GM23338 (cell line): Measurements from ENCODE around the gene AR. TPM values are rescaled to one million over a fixed set of nuclear protein-coding genes. Genes with fewer than 3 reads are reported as not detected.

Experiments
- ATAC-seq: fragments of 200-7000 bp; cut with Tn5 transposase; 3 replicates; pipeline ENCODE4 v1.9.1; 2020
- DNase-seq: peaks from one replicate; pipeline ENCODE4 v3.0.0-alpha.2; 2015; ENCODE audit warnings: low spot score
- H2AFZ ChIP-seq: fragments of 200-600 bp; sonication (generic); 2 replicates; pipeline ENCODE4 v1.8.0; 2016; ENCODE audit warnings: antibody characterized with exemption, mild to moderate bottlenecking, moderate library complexity
- H3F3A ChIP-seq: fragments of 200-600 bp; sonication (generic); replicated peaks from 2 replicates; pipeline ENCODE4 v1.8.0; 2017; ENCODE audit warnings: antibody characterized with exemption, mixed run types, low read depth
- H3K27ac ChIP-seq: fragments of 200-600 bp; sonication (generic); 2 replicates; pipeline ENCODE4 v1.6.1; 2016; ENCODE audit warnings: low read depth
- H3K27me3 ChIP-seq: fragments of 200-600 bp; sonication (generic); 2 replicates; pipeline ENCODE4 v1.8.0; 2016; ENCODE audit warnings: mild to moderate bottlenecking, mixed run types, moderate library complexity; ENCODE audit not compliant: insufficient read depth
- H3K36me3 ChIP-seq: fragments of 200-600 bp; sonication (generic); 2 replicates; pipeline ENCODE4 v1.8.0; 2016; ENCODE audit warnings: mild to moderate bottlenecking; ENCODE audit not compliant: insufficient read depth
- H3K4me1 ChIP-seq: fragments of 200-600 bp; sonication (generic); 2 replicates; pipeline ENCODE4 v1.8.0; 2016; ENCODE audit warnings: mild to moderate bottlenecking, moderate library complexity; ENCODE audit not compliant: insufficient read depth
- H3K4me2 ChIP-seq: fragments of 200-600 bp; sonication (generic); 2 replicates; pipeline ENCODE4 v1.7.1; 2017; ENCODE audit warnings: mixed run types
- H3K4me3 ChIP-seq: fragments of 200-600 bp; sonication (generic); 2 replicates; pipeline ENCODE4 v1.6.1; 2016; ENCODE audit warnings: mixed run types
- H3K79me2 ChIP-seq: fragments of 200-600 bp; sonication (generic); replicated peaks from 2 replicates; pipeline ENCODE4 v1.8.0; 2017; ENCODE audit warnings: mild to moderate bottlenecking; ENCODE audit not compliant: insufficient read depth
- H3K9me2 ChIP-seq: fragments of 200-600 bp; sonication (generic); 2 replicates; pipeline ENCODE4 v1.8.0; 2017; ENCODE audit not compliant: insufficient read depth
- H4K20me1 ChIP-seq: fragments of 200-600 bp; sonication (generic); replicated peaks from 2 replicates; pipeline ENCODE4 v1.8.0; 2017; ENCODE audit warnings: mild to moderate bottlenecking; ENCODE audit not compliant: insufficient read depth
- H3K27ac Mint-ChIP-seq: 2 replicates; pipeline ENCODE4 v1.8.0; 2020; ENCODE audit warnings: inconsistent platforms, mild to moderate bottlenecking, moderate library complexity, mixed read lengths
- H3K27me3 Mint-ChIP-seq: 3 replicates; pipeline ENCODE4 v1.8.0; 2022; ENCODE audit warnings: low read depth, mild to moderate bottlenecking, moderate library complexity, mixed read lengths, inconsistent platforms; ENCODE audit not compliant: insufficient read depth, poor library complexity
- H3K36me3 Mint-ChIP-seq: 3 replicates; pipeline ENCODE4 v1.8.0; 2021; ENCODE audit warnings: low read depth, mild to moderate bottlenecking, inconsistent platforms, moderate library complexity, mixed read lengths
- H3K4me1 Mint-ChIP-seq: 3 replicates; pipeline ENCODE4 v1.8.0; 2020; ENCODE audit warnings: mild to moderate bottlenecking, inconsistent platforms, mixed read lengths
- H3K4me3 Mint-ChIP-seq: 3 replicates; pipeline ENCODE4 v1.8.0; 2021; ENCODE audit warnings: moderate library complexity, mild to moderate bottlenecking, inconsistent platforms, mixed read lengths
- H3K9me3 Mint-ChIP-seq: 3 replicates; pipeline ENCODE4 v1.8.0; 2020; ENCODE audit warnings: moderate library complexity, mild to moderate bottlenecking, inconsistent platforms, mixed read lengths
- CREB1 ChIP-seq: fragments of 250-450 bp; sonication (Bioruptor Pico); IDR thresholded peaks from 2 replicates; pipeline ENCODE4 v1.5.0; 2020; ENCODE audit warnings: low read depth, mild to moderate bottlenecking, moderate library complexity
- ETS1 ChIP-seq: IDR thresholded peaks from 2 replicates; pipeline ENCODE4 v1.6.1; 2016; ENCODE audit warnings: antibody characterized with exemption
- EZH2 ChIP-seq: fragments of 200-600 bp; sonication (generic); IDR thresholded peaks from one replicate; pipeline ENCODE4 v1.8.0; 2017; ENCODE audit warnings: antibody characterized with exemption, mild to moderate bottlenecking, low read depth; ENCODE audit not compliant: unreplicated experiment
- POLR2AphosphoS5 ChIP-seq: IDR thresholded peaks from 2 replicates; pipeline ENCODE4 v1.6.1; 2016; ENCODE audit warnings: antibody characterized with exemption, low read depth
- REST ChIP-seq: IDR thresholded peaks from one replicate; pipeline ENCODE4 v1.6.1; 2018; ENCODE audit warnings: antibody characterized with exemption; ENCODE audit not compliant: unreplicated experiment
- STAT1 ChIP-seq: IDR thresholded peaks from one replicate; pipeline ENCODE4 v1.6.1; 2016; ENCODE audit warnings: antibody characterized with exemption; ENCODE audit not compliant: unreplicated experiment
- ZNF114 ChIP-seq: fragments of 250-450 bp; sonication (Bioruptor Pico); IDR thresholded peaks from 2 replicates; pipeline ENCODE4 v1.5.0; 2020; ENCODE audit warnings: mild to moderate bottlenecking, moderate library complexity
- polyA plus RNA-seq: library from polyadenylated mRNA; unstranded; fragments of >200 nt; fragmentation: Nextera tagmentation; extraction: Ambion mirVana; gene quantifications from 2 replicates; pipeline ENCODE4 v1.2.1, GENCODE V29; 2016
- total RNA-seq: library from RNA; depleted of rRNA; stranded (reverse); fragments of >200 nt; shearing (Covaris generic); gene quantifications from 2 replicates; pipeline ENCODE4 v1.2.3, GENCODE V29; 2014
- TF ChIP-seq, protein P1 (sequence below): fragments of 250-450 bp; sonication (Bioruptor Pico); IDR thresholded peaks from 2 replicates; pipeline ENCODE4 v1.5.0; 2020; ENCODE audit warnings: mild to moderate bottlenecking, moderate library complexity

The AR gene
- total and polyA plus RNA-seq, 2 experiments from 2014 or later: 11.2 to 13.3 TPM

- no peaks in the 10 kb centered on the region for H3F3A ChIP-seq
- H3K36me3 ChIP-seq: no peaks in the 10 kb centered on the region
- Mint-ChIP-seq H3K27ac (no peak overlapping the region), H3K9me3 (no peaks in the 10 kb centered on the region), H3K4me3 (no peak overlapping the region), H3K27me3 (no peaks in the 10 kb centered on the region), H3K4me1 (peaks cover 2% of the 10 kb centered on the region; the same call in 1 of the 3 replicates), H3K36me3 (no peaks in the 10 kb centered on the region)
- H4K20me1 ChIP-seq: no peaks in the 10 kb centered on the region
- H3K27me3 ChIP-seq: no peaks in the 10 kb centered on the region
- H3K4me3 ChIP-seq: no peak overlapping the region
- H3K79me2 ChIP-seq: peaks cover 9% of the 10 kb centered on the region; the same call in 1 of the 2 replicates
- H3K9me2 ChIP-seq: no peaks in the 10 kb centered on the region
- H3K4me2 ChIP-seq: no peak overlapping the region
- H3K4me1 ChIP-seq: no peaks in the 10 kb centered on the region
- no peak overlapping the region for H3K27ac ChIP-seq
- no peak overlapping the region for H2AFZ ChIP-seq
- ATAC-seq: no peak
- no peak for DNase-seq
- TF ChIP-seq STAT1 (no peak), REST (no peak), ETS1 (no peak), EZH2 (no peak), POLR2AphosphoS5 (no peak), CREB1 (CRISPR knock-in tag) (no peak), ZNF114 (CRISPR knock-in tag) (no peak)
- TF ChIP-seq, protein P1, sequence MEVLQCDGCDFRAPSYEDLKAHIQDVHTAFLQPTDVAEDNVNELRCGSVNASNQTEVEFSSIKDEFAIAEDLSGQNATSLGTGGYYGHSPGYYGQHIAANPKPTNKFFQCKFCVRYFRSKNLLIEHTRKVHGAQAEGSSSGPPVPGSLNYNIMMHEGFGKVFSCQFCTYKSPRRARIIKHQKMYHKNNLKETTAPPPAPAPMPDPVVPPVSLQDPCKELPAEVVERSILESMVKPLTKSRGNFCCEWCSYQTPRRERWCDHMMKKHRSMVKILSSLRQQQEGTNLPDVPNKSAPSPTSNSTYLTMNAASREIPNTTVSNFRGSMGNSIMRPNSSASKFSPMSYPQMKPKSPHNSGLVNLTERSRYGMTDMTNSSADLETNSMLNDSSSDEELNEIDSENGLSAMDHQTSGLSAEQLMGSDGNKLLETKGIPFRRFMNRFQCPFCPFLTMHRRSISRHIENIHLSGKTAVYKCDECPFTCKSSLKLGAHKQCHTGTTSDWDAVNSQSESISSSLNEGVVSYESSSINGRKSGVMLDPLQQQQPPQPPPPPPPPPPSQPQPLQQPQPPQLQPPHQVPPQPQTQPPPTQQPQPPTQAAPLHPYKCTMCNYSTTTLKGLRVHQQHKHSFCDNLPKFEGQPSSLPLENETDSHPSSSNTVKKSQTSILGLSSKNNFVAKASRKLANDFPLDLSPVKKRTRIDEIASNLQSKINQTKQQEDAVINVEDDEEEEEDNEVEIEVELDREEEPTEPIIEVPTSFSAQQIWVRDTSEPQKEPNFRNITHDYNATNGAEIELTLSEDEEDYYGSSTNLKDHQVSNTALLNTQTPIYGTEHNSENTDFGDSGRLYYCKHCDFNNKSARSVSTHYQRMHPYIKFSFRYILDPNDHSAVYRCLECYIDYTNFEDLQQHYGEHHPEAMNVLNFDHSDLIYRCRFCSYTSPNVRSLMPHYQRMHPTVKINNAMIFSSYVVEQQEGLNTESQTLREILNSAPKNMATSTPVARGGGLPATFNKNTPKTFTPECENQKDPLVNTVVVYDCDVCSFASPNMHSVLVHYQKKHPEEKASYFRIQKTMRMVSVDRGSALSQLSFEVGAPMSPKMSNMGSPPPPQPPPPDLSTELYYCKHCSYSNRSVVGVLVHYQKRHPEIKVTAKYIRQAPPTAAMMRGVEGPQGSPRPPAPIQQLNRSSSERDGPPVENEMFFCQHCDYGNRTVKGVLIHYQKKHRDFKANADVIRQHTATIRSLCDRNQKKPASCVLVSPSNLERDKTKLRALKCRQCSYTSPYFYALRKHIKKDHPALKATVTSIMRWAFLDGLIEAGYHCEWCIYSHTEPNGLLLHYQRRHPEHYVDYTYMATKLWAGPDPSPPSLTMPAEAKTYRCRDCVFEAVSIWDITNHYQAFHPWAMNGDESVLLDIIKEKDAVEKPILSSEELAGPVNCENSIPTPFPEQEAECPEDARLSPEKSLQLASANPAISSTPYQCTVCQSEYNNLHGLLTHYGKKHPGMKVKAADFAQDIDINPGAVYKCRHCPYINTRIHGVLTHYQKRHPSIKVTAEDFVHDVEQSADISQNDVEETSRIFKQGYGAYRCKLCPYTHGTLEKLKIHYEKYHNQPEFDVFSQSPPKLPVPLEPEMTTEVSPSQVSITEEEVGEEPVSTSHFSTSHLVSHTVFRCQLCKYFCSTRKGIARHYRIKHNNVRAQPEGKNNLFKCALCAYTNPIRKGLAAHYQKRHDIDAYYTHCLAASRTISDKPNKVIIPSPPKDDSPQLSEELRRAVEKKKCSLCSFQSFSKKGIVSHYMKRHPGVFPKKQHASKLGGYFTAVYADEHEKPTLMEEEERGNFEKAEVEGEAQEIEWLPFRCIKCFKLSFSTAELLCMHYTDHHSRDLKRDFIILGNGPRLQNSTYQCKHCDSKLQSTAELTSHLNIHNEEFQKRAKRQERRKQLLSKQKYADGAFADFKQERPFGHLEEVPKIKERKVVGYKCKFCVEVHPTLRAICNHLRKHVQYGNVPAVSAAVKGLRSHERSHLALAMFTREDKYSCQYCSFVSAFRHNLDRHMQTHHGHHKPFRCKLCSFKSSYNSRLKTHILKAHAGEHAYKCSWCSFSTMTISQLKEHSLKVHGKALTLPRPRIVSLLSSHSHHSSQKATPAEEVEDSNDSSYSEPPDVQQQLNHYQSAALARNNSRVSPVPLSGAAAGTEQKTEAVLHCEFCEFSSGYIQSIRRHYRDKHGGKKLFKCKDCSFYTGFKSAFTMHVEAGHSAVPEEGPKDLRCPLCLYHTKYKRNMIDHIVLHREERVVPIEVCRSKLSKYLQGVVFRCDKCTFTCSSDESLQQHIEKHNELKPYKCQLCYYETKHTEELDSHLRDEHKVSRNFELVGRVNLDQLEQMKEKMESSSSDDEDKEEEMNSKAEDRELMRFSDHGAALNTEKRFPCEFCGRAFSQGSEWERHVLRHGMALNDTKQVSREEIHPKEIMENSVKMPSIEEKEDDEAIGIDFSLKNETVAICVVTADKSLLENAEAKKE (CRISPR knock-in tag): no peak
Measured at GRCh38 chrX:67596839-67597790, 53.3 kb downstream of the AR start.
